GM18520 (cell line): ENCODE results near the gene CD86.
A peak's percentile ranks its signal among the peaks of the same experiment; 100 is the strongest.
"Not testable (repeated sequence)": the region's sequence is repeated elsewhere in the genome, so short reads cannot be mapped to it uniquely, and the experiment has no call there.

Source experiments
- ATAC-seq: cut with Tn5 transposase; IDR thresholded peaks from one replicate; pipeline ENCODE4 v1.9.1; 2021; ENCODE audit not compliant: unreplicated experiment

Gene CD86

GRCh38 chr3:122148941-122149627, 93.9 kb downstream of the CD86 start:
- no peak for ATAC-seq

- no peak for ATAC-seq
Observed at GRCh38 chr3:122151480-122151879, 96.3 kb downstream of the CD86 start.

GRCh38 chr3:122164983-122165382, 109.8 kb downstream of the CD86 start:
- ATAC-seq = not testable (repeated sequence)

GRCh38 chr3:122167630-122168029, 112.5 kb downstream of the CD86 start:
- no peak for ATAC-seq

- peak; percentile 74 for ATAC-seq
Observed at GRCh38 chr3:122168044-122168443, 112.9 kb downstream of the CD86 start.

GRCh38 chr3:122169911-122170310, 114.7 kb downstream of the CD86 start:
- ATAC-seq = no peak
